H9 (cell line): ENCODE results near the gene CDK6. TPM values are rescaled to one million over a fixed set of nuclear protein-coding genes. Genes with fewer than 3 reads are reported as not detected.

Experiments used
- DNase-seq: peaks from one replicate; pipeline ENCODE4 v3.0.0-alpha.2; 2017
- H2AFZ ChIP-seq: one replicate; pipeline ENCODE4 v1.6.1; 2013; ENCODE audit warnings: mild to moderate bottlenecking, low read length, control low read depth, moderate library complexity
- H2AK5ac ChIP-seq: 2 replicates; pipeline ENCODE4 v1.6.1; 2013; ENCODE audit warnings: low read length, control low read depth, mixed read lengths; ENCODE audit not compliant: insufficient read length
- H2BK120ac ChIP-seq: one replicate; pipeline ENCODE4 v1.6.1; 2013; ENCODE audit warnings: low read depth, mild to moderate bottlenecking, low read length, control low read depth, inconsistent platforms; ENCODE audit not compliant: poor library complexity, severe bottlenecking
- H2BK12ac ChIP-seq: 2 replicates; pipeline ENCODE4 v1.6.1; 2013; ENCODE audit warnings: low read length, control low read depth, mixed read lengths, low read depth; ENCODE audit not compliant: insufficient read length
- H2BK15ac ChIP-seq: 2 replicates; pipeline ENCODE4 v1.6.1; 2013; ENCODE audit warnings: low read depth, low read length, control low read depth
- H2BK20ac ChIP-seq: one replicate; pipeline ENCODE4 v1.6.1; 2013; ENCODE audit warnings: low read depth, mild to moderate bottlenecking, low read length, control low read depth, inconsistent platforms; ENCODE audit not compliant: poor library complexity, severe bottlenecking
- H2BK5ac ChIP-seq: 2 replicates; pipeline ENCODE4 v1.6.1; 2013; ENCODE audit warnings: low read length, control low read depth, mixed read lengths; ENCODE audit not compliant: insufficient read length
- H3K14ac ChIP-seq: 2 replicates; pipeline ENCODE4 v1.6.1; 2013; ENCODE audit warnings: low read length, control low read depth; ENCODE audit not compliant: insufficient read depth
- H3K18ac ChIP-seq: 2 replicates; pipeline ENCODE4 v1.6.1; 2013; ENCODE audit warnings: low read depth, mild to moderate bottlenecking, mixed read lengths, low read length, control low read depth; ENCODE audit not compliant: insufficient read length
- H3K23ac ChIP-seq: 2 replicates; pipeline ENCODE4 v1.6.1; 2013; ENCODE audit warnings: low read length, control low read depth, mixed read lengths, low read depth; ENCODE audit not compliant: insufficient read length
- H3K23me2 ChIP-seq: 2 replicates; pipeline ENCODE4 v1.6.1; 2013; ENCODE audit warnings: low read depth, mild to moderate bottlenecking, mixed read lengths, low read length, control low read depth; ENCODE audit not compliant: insufficient read length, poor library complexity, severe bottlenecking
- H3K27ac ChIP-seq: 2 replicates; pipeline ENCODE4 v1.5.1; 2013; ENCODE audit warnings: low read length, control low read depth, mixed read lengths, low read depth; ENCODE audit not compliant: insufficient read length
- H3K27me3 ChIP-seq: 2 replicates; pipeline ENCODE4 v1.6.1; 2013; ENCODE audit warnings: low read length, control low read depth, inconsistent platforms; ENCODE audit not compliant: insufficient read depth
- H3K4ac ChIP-seq: 2 replicates; pipeline ENCODE4 v1.6.1; 2013; ENCODE audit warnings: low read depth, mild to moderate bottlenecking, control low read depth, inconsistent platforms, low read length, moderate library complexity
- H3K4me1 ChIP-seq: 2 replicates; pipeline ENCODE4 v1.6.1; 2013; ENCODE audit warnings: low read length, control low read depth, inconsistent platforms; ENCODE audit not compliant: insufficient read depth
- H3K4me2 ChIP-seq: 2 replicates; pipeline ENCODE4 v1.6.1; 2013; ENCODE audit warnings: low read length, control low read depth, mixed read lengths; ENCODE audit not compliant: insufficient read length, insufficient read depth
- H3K56ac ChIP-seq: 2 replicates; pipeline ENCODE4 v1.6.1; 2013; ENCODE audit warnings: low read depth, mild to moderate bottlenecking, mixed read lengths, low read length, control low read depth; ENCODE audit not compliant: insufficient read length
- H3K79me1 ChIP-seq: 2 replicates; pipeline ENCODE4 v1.6.1; 2013; ENCODE audit warnings: low read depth, mild to moderate bottlenecking, moderate library complexity, low read length, control low read depth, inconsistent platforms; ENCODE audit not compliant: insufficient read depth, poor library complexity, severe bottlenecking
- H3K79me2 ChIP-seq: 2 replicates; pipeline ENCODE4 v1.6.1; 2013; ENCODE audit warnings: low read length, control low read depth, inconsistent platforms; ENCODE audit not compliant: insufficient read depth
- H3K9ac ChIP-seq: 2 replicates; pipeline ENCODE4 v1.6.1; 2013; ENCODE audit warnings: low read length, control low read depth, mixed read lengths; ENCODE audit not compliant: insufficient read length; ENCODE audit errors: extremely low read depth
- H3K9me3 ChIP-seq: one replicate; pipeline ENCODE4 v1.6.1; 2013; ENCODE audit warnings: low read depth, low read length, inconsistent platforms; ENCODE audit not compliant: control insufficient read depth
- H3T11ph ChIP-seq: one replicate; pipeline ENCODE4 v1.6.1; 2013; ENCODE audit warnings: mild to moderate bottlenecking, low read length, control low read depth, inconsistent platforms
- H4K20me1 ChIP-seq: one replicate; pipeline ENCODE4 v1.6.1; 2013; ENCODE audit not compliant: control insufficient read depth, insufficient read length, insufficient read depth
- H4K5ac ChIP-seq: 2 replicates; pipeline ENCODE4 v1.6.1; 2013; ENCODE audit warnings: low read depth, mild to moderate bottlenecking, mixed read lengths, low read length, control low read depth; ENCODE audit not compliant: insufficient read length
- H4K8ac ChIP-seq: replicated peaks from 2 replicates; pipeline ENCODE4 v1.6.1; 2013; ENCODE audit warnings: low read length, control low read depth, mixed read lengths, low read depth; ENCODE audit not compliant: insufficient read length
- H4K91ac ChIP-seq: 2 replicates; pipeline ENCODE4 v1.6.1; 2013; ENCODE audit warnings: low read depth, mild to moderate bottlenecking, moderate library complexity, mixed read lengths, low read length, control low read depth; ENCODE audit not compliant: insufficient read length
- H3K27ac Mint-ChIP-seq, 3 experiments: 2 replicates in 2 of 3; 3 replicates in 1 of 3; pipeline ENCODE4 v1.8.0; 2020 to 2021; ENCODE audit warnings: mixed read lengths in 3 of 3, mild to moderate bottlenecking in 1 of 3, moderate library complexity in 1 of 3
- H3K27me3 Mint-ChIP-seq: 2 replicates; pipeline ENCODE4 v1.8.0; 2021; ENCODE audit warnings: low read depth, mild to moderate bottlenecking, moderate library complexity, mixed read lengths
- H3K36me3 Mint-ChIP-seq, 3 experiments: 2 replicates in 2 of 3; 3 replicates in 1 of 3; pipeline ENCODE4 v1.8.0; 2020 to 2021; ENCODE audit warnings: low read depth in 3 of 3, mixed read lengths in 3 of 3; ENCODE audit not compliant: insufficient read depth in 1 of 3
- H3K4me1 Mint-ChIP-seq, 2 experiments: 2 replicates each; pipeline ENCODE4 v1.8.0; 2020; ENCODE audit warnings: mixed read lengths in 2 of 2
- H3K4me3 Mint-ChIP-seq, 2 experiments: 2 replicates in 1 of 2; 3 replicates in 1 of 2; pipeline ENCODE4 v1.8.0; 2020 to 2021; ENCODE audit warnings: mild to moderate bottlenecking in 2 of 2, mixed read lengths in 2 of 2, moderate library complexity in 1 of 2
- H3K9me3 Mint-ChIP-seq, 2 experiments: 2 replicates in 1 of 2; 3 replicates in 1 of 2; pipeline ENCODE4 v1.8.0; 2020; ENCODE audit warnings: mild to moderate bottlenecking in 2 of 2, mixed read lengths in 2 of 2, moderate library complexity in 1 of 2
- CTCF ChIP-seq: fragments of 200-600 bp; sonication (generic); conservative IDR thresholded peaks from 3 replicates; pipeline ENCODE4 v1.8.0; 2021; ENCODE audit warnings: antibody characterized with exemption, mild to moderate bottlenecking
- WGBS: extraction: QIAGEN DNeasy Blood & Tissue Kit; methylation state at CpG from one replicate; pipeline ENCODE4 v1.1.7; 2013; ENCODE audit warnings: missing lambda C conversion rate, low lambda C conversion rate, mixed read lengths; ENCODE audit not compliant: insufficient read length; ENCODE audit errors: extremely low coverage; 5-methylcytosine and 5-hydroxymethylcytosine counted together
- total RNA-seq: library from RNA; stranded (reverse); gene quantifications from 2 replicates; pipeline ENCODE4 v1.2.1, GENCODE V29; 2021

The CDK6 gene
- total RNA-seq, 1 experiment from 2014 or later = 30.0 TPM

GRCh38 chr7:92882760-92883159, 46.4 kb upstream of the CDK6 start:
- Histone ChIP-seq H3K27me3 (no peaks in the 10 kb centered on the region), H2BK5ac (no peak overlapping the region), H3K18ac (no peak overlapping the region), H3T11ph (no peak overlapping the region), H3K9me3 (no peaks in the 10 kb centered on the region), H4K20me1 (no peaks in the 10 kb centered on the region), H3K56ac (no peak overlapping the region), H2BK12ac (no peak overlapping the region), H3K14ac (no peak overlapping the region), H3K9ac (no peak overlapping the region), H3K4ac (no peak overlapping the region), H2AFZ (no peak overlapping the region), H3K4me2 (no peak overlapping the region), H2AK5ac (no peak overlapping the region), H4K91ac (no peak overlapping the region), H3K27ac (no peak overlapping the region), H3K23ac (no peak overlapping the region), H4K8ac (no peak overlapping the region), H3K79me2 (no peaks in the 10 kb centered on the region), H3K4me1 (no peaks in the 10 kb centered on the region), H3K79me1 (no peaks in the 10 kb centered on the region), H2BK20ac (no peak overlapping the region), H4K5ac (no peak overlapping the region), H3K23me2 (no peaks in the 10 kb centered on the region), H2BK15ac (no peak overlapping the region), H2BK120ac (no peak overlapping the region)
- H3K4me3 Mint-ChIP-seq = no peak overlapping the region
- H3K27me3 Mint-ChIP-seq = peaks cover 26% of the 10 kb centered on the region
- no peaks in the 10 kb centered on the region; a peak in 1 of 4 replicates for H3K4me1 Mint-ChIP-seq
- H3K9me3 Mint-ChIP-seq = no peaks in the 10 kb centered on the region
- no peak for DNase-seq
- WGBS = no CpG with 5 or more reads among the region's 1 CpG
- H3K27ac Mint-ChIP-seq = no peak overlapping the region
- no peak for TF ChIP-seq CTCF
- no peaks in the 10 kb centered on the region for H3K36me3 Mint-ChIP-seq
